Brain microvascular endothelial cell (primary cell): Measurements from ENCODE around the gene CASP4.

Experiments
- DNase-seq: peaks from one replicate; pipeline ENCODE4 v3.0.0-alpha.2; 2020
- H3K27ac ChIP-seq: fragments of 250-450 bp; sonication (Bioruptor Pico); 2 replicates; pipeline ENCODE4 v1.5.1; 2020; ENCODE audit warnings: mild to moderate bottlenecking, moderate library complexity
- H3K27me3 ChIP-seq: fragments of 250-450 bp; sonication (Bioruptor Pico); replicated peaks from 2 replicates; pipeline ENCODE4 v1.5.1; 2020; ENCODE audit warnings: mild to moderate bottlenecking
- H3K36me3 ChIP-seq: fragments of 250-450 bp; sonication (Bioruptor Pico); replicated peaks from 2 replicates; pipeline ENCODE4 v1.5.1; 2020; ENCODE audit warnings: mild to moderate bottlenecking
- H3K4me3 ChIP-seq: 2 replicates; pipeline ENCODE4 v1.5.1; 2011; ENCODE audit warnings: low read depth, mild to moderate bottlenecking, control low read depth, low read length, moderate library complexity
- CTCF ChIP-seq: IDR thresholded peaks from 2 replicates; pipeline ENCODE4 v1.5.1; 2011; ENCODE audit warnings: low read depth, mild to moderate bottlenecking, moderate library complexity, low read length, control low read depth, inconsistent platforms; ENCODE audit errors: missing control alignments
- in situ Hi-C: cut with HindIII; loops from 2 replicates; pipeline ENCODE4 v1.10.0; 2017; ENCODE audit warnings: low sequenced_read_pairs, low pct_ligation_motif_present

Gene CASP4

GRCh38 chr11:104916442-104916841, 51.9 kb downstream of the CASP4 start:
- H3K36me3 ChIP-seq = no peaks in the 10 kb centered on the region
- H3K27ac ChIP-seq = no peak overlapping the region
- no peaks in the 10 kb centered on the region for H3K27me3 ChIP-seq
- DNase-seq = no peak
- no peak for TF ChIP-seq CTCF
- in situ Hi-C loops = no loop called here
- H3K4me3 ChIP-seq = no peak overlapping the region

GRCh38 chr11:104912102-104912501, 56.3 kb downstream of the CASP4 start:
- no peak for TF ChIP-seq CTCF
- H3K27me3 ChIP-seq = no peaks in the 10 kb centered on the region
- in situ Hi-C loops = no loop called here
- H3K36me3 ChIP-seq = no peaks in the 10 kb centered on the region
- H3K27ac ChIP-seq = no peak overlapping the region
- no peak for DNase-seq
- no peak overlapping the region for H3K4me3 ChIP-seq

GRCh38 chr11:104908186-104908531, 60.2 kb downstream of the CASP4 start:
- in situ Hi-C loops = no loop called here
- no peak overlapping the region for H3K4me3 ChIP-seq
- H3K27ac ChIP-seq = no peak overlapping the region
- H3K36me3 ChIP-seq = no peaks in the 10 kb centered on the region
- no peak for DNase-seq
- H3K27me3 ChIP-seq = no peaks in the 10 kb centered on the region
- no peak for TF ChIP-seq CTCF

GRCh38 chr11:104907521-104908185, 60.7 kb downstream of the CASP4 start:
- DNase-seq = no peak
- Histone ChIP-seq H3K27ac (no peak overlapping the region), H3K4me3 (no peak overlapping the region), H3K27me3 (no peaks in the 10 kb centered on the region), H3K36me3 (no peaks in the 10 kb centered on the region)
- in situ Hi-C loops = no loop called here
- TF ChIP-seq CTCF = no peak

GRCh38 chr11:104905271-104905670, 63.1 kb downstream of the CASP4 start:
- DNase-seq = no peak
- in situ Hi-C loops = no loop called here
- Histone ChIP-seq H3K36me3 (no peaks in the 10 kb centered on the region), H3K4me3 (no peak overlapping the region), H3K27ac (no peak overlapping the region), H3K27me3 (no peaks in the 10 kb centered on the region)
- TF ChIP-seq CTCF = peak; percentile 20

GRCh38 chr11:104899226-104899625, 69.1 kb downstream of the CASP4 start:
- Histone ChIP-seq H3K27me3 (no peaks in the 10 kb centered on the region), H3K27ac (no peak overlapping the region), H3K36me3 (no peaks in the 10 kb centered on the region), H3K4me3 (no peak overlapping the region)
- TF ChIP-seq CTCF = no peak
- no peak for DNase-seq
- in situ Hi-C loops = no loop called here
